Choroid plexus epithelial cell (primary cell): Measurements from ENCODE around the gene CCDC88A.
"Not testable (repeated sequence)": the region's sequence is repeated elsewhere in the genome, so short reads cannot be mapped to it uniquely, and the experiment has no call there.

Experiments used
- DNase-seq: peaks from one replicate; pipeline ENCODE4 v3.0.0-alpha.2; 2010; ENCODE audit warnings: low read depth
- H3K4me3 ChIP-seq: 2 replicates; pipeline ENCODE4 v1.5.1; 2011; ENCODE audit warnings: low read depth, mild to moderate bottlenecking, control low read depth, low read length, moderate library complexity
- TF ChIP-seq, protein P1 (sequence below): conservative IDR thresholded peaks from 2 replicates; pipeline ENCODE4 v1.5.1; 2011; ENCODE audit warnings: low read depth, mild to moderate bottlenecking, control low read depth, inconsistent platforms, low read length, moderate library complexity

The CCDC88A gene

DNA sequence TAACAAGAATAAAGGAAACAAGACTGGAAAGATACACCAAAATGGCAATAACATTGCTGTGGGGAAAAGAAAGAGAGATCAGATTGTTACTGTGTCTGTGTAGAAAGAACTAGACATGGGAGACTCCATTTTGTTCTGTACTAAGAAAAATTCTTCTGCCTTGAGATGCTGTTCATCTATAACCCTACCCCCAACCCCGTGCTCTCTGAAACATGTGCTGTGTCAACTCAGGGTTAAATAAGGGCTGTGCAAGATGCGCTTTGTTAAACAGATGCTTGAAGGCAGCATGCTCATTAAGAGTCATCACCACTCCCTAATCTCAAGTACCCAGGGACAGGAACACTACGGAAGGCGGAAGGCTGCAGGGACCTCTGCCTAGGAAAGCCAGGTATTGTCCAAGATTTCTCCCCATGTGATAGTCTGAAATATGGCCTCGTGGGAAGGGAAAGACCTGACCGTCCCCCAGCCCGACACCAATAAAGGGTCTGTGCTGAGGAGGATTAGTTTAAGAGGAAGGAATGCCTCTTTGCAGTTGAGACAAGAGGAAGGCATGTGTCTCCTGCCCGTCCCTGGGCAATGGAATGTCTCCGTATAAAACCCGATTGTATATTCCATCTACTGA lies 140.3 kb downstream of the CCDC88A start:
- not testable (repeated sequence) for H3K4me3 ChIP-seq, DNase-seq

DNA sequence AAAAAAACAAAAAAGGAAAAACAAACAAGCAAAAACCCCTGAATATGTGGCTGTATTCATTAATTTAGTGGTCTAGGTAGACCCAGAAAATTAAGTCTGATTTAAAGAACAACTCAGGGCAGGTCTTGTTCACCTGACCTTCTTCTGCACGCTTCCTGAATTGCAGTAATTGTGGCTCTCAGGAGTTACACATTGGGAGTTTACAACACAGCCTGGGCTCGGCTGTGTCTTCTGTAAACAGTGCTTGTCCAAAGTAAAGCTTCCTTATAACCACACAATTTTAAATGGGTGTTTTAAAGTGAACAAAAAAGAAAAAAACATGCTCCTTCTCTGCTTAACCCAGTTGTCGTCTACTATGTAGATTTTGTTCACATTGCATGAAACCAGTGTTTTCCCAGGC lies 142.3 kb downstream of the CCDC88A start:
- no peak overlapping the region for H3K4me3 ChIP-seq
- TF ChIP-seq, protein P1, sequence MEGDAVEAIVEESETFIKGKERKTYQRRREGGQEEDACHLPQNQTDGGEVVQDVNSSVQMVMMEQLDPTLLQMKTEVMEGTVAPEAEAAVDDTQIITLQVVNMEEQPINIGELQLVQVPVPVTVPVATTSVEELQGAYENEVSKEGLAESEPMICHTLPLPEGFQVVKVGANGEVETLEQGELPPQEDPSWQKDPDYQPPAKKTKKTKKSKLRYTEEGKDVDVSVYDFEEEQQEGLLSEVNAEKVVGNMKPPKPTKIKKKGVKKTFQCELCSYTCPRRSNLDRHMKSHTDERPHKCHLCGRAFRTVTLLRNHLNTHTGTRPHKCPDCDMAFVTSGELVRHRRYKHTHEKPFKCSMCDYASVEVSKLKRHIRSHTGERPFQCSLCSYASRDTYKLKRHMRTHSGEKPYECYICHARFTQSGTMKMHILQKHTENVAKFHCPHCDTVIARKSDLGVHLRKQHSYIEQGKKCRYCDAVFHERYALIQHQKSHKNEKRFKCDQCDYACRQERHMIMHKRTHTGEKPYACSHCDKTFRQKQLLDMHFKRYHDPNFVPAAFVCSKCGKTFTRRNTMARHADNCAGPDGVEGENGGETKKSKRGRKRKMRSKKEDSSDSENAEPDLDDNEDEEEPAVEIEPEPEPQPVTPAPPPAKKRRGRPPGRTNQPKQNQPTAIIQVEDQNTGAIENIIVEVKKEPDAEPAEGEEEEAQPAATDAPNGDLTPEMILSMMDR = no peak
- no peak for DNase-seq

DNA sequence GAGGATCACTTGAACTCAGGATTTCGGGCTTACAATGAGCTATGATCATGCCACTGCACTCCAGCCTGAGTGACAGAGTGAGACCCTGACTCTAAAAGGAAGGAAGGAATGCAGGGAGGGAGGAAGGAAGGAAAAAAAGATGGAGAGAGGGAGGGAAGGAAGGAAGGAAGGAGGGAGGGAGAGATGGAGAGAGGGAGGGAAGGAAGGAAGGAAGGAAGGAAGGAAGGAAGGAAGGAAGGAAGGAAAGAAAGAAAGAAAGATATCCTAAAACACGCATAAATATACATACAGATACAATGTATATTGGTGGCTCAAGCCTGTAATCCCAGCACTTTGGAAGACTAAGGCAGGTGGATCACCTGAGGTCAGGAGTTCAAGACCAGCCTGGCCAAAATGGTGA lies 145.3 kb downstream of the CCDC88A start:
- H3K4me3 ChIP-seq, DNase-seq: not testable (repeated sequence)

DNA sequence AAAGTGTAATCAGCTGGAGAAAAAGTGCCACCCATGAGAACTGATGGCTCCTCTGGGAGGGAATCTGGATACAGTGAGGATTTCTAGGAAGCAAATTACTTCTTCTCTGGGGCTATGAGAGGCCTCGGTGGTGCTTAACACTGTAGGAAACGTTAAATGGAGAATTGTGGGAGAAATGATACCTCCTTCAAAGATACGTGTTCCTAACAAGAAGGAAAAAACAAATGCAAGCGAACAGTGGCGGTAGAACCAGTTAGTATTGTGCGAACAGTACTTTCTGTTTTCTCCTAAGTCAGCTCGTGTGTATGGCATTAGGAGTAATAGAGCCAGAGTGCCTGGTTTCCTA lies 150.0 kb downstream of the CCDC88A start:
- DNase-seq = peak; percentile 5
- H3K4me3 ChIP-seq = peak overlapping the region; percentile 91
- TF ChIP-seq, protein P1 = no peak

DNA sequence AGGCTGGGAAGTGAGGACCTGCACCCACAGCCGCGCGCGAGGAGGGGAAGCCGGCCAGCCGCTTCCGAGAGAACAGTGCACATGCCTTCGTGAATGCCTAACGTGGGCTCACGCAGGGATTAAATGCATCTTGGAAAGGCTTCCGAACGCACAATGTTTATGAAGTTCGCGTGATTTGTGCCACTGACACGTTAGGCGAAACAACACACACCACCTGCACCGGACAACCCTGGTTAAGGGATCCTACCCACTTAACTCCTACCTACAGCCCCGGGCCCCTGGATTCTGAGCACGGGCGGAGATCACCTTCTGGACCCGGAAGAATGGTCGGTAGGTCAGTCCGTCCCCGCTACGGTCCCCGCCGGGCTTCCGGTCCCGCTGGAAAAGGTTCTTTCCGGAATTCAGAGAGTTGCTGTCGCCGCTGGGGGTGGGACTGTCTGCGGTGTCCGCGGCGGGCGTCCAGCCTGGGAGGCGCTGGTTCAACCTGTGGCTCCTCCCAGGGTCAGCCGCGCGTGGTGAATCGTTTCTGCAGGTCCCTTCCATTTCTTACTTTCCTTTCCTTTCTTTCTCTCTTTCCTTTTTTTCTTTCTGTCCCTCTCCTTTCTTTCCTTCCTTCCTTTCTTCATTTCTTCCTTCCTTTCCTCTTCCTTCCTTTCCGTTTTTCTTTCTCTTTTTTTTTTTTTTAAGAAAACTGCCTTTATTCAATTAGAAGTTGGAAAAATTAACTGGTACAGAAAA lies 150.6 kb downstream of the CCDC88A start, which contains the start of gene MTIF2:
TSS of gene MTIF2 (minus strand) at position 325 of the 738 bp plus-strand sequence. CDS start 5,373 bp downstream, outside the sequence.
- peak; percentile 94 for DNase-seq
- TF ChIP-seq, protein P1 = peak; percentile 8

DNA sequence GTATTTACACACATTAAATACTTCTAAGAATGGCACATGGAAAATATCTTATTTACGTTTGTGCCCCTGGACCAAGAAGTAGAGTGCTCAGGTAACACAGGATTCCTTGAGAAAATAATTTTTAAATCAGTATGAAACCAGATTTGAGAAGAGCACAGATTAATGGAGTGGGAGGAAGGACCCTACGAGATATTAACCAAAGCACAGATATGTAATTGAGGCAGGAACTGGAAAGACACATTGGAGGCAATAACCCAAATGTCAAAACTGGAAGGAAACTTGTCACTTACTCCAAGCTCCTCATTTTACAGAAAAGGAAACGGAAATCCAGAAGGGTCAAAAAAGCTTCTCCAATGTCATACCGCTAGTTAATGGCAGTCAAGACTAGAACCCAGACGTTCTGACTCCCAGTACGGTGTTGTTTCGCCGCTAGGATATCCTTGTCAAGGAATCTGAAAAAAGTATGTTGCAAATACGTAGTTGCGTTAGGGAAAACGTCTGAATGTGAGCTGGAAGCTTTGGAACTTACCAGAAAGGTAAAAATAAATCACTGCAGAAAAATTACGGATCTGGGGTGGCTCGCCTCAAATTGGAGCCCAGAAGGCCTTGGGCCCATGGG lies 151.3 kb downstream of the CCDC88A start:
- H3K4me3 ChIP-seq = peak overlapping the region; percentile 91
- TF ChIP-seq, protein P1 = no peak
- no peak for DNase-seq

More for the DNA sequence above, 150.6 kb downstream of the CCDC88A start, which contains the start of gene MTIF2:
- peak within 1 kb of the TSS; percentile 91 for H3K4me3 ChIP-seq

DNA sequence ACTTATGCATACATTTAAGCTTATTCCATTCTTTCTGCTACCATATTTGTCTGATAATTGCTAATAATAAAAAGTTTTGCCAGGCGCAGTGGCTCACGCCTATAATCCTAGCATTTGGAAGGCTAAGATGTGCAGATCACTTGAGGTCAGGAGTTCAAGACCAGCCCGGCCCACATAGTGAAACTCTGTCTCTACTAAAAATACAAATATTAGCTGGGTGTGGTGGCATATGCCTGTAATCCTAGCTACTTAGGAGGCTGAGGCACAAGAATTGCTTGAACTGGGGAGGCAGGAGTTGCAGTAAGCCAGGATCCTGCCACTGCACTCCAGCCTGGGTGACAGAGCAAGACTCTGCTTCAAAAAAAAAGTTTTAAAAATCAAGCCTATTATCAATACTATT lies 160.1 kb downstream of the CCDC88A start:
- not testable (repeated sequence) for DNase-seq, H3K4me3 ChIP-seq

DNA sequence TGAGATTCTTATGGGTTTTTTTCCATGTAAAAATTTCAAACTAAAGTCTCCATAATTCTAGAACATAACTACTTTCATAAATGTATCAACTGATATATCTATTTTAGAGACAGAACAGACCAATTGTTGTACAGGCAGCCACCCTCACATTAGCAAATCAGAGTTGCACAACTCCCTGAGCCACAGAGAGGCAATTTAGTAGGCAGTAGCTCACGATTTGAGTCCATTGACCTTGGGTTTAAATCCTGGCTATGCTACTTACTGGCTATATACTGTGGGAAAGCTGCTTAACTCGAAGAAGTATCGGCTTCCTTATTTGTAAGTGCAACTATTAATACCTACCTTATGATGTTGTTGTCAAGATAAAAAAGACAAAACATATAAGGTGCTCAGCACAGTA lies 166.8 kb downstream of the CCDC88A start:
- H3K4me3 ChIP-seq = no peak overlapping the region
- DNase-seq = no peak
- TF ChIP-seq, protein P1 = no peak
